Hematopoietic multipotent progenitor cell treated with erythropoietin and hydrocortisone succinate and interleukin-3 and kit ligand, for 4 days (in vitro differentiated cells): ENCODE results near the gene TMPRSS3.

ENCODE experiments used
- DNase-seq: peaks from one replicate; pipeline ENCODE4 v3.0.0-alpha.2; 2015

Gene TMPRSS3

GRCh38 chr21:42348762-42349161, 47.1 kb downstream of the TMPRSS3 start:
- DNase-seq, result no peak

- DNase-seq, result no peak
Measured at GRCh38 chr21:42347601-42348327, 48.1 kb downstream of the TMPRSS3 start.

DNA sequence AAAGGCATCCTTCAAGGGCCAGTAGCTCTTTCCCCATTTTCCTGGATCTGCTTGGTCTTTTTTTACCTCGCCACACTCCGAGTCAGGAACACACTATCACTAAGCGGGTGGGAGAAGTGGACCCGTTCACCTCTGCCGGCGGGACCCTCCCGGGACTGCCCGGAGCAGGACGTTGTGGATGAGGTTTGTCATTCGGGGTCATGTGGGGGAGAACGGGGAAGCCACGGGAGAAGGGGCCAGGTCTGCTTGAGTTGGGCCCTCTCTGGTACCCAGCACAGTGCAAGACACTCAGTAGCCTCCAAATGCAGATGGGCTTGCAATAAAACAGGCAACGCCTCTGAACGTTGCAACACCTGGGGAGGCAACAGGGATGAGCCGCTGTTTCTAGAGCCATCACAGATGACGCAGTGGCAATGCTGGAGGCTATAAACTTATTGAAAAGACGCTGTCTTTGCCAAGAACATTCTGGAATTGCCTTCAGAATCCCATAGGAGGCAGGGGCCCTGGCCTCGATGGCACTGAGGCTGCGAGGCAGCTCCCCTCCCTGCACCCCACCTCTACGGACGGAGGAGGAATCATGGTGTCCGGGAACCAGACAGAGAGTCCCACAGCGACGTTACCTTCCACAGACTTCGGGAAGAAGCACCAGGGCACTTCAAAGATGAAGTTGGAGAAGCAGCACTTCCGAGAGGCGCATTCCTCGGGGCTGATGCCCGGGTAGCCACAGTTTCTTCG, 48.8 kb downstream of the TMPRSS3 start:
- DNase-seq, result no peak

DNA sequence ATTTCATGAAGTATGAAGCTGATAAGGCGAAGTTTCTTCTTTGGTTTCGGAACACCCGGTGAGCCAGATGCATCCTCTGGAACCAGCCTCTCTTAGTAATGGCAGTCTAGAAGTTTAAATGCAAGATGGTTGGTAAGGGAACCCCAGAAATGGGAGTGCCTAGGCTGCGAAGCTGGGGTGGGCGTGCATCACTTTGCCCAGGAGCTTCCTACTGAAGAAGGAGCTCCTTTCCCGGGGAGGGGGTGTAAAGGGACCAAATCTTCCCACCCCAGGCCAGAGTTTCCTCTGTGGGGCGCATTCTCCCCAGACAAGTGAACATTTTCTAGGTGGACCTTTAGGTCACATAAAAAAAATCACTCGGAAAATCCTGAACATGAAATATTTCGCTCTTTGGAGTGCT, 49.4 kb downstream of the TMPRSS3 start:
- no peak for DNase-seq

DNA sequence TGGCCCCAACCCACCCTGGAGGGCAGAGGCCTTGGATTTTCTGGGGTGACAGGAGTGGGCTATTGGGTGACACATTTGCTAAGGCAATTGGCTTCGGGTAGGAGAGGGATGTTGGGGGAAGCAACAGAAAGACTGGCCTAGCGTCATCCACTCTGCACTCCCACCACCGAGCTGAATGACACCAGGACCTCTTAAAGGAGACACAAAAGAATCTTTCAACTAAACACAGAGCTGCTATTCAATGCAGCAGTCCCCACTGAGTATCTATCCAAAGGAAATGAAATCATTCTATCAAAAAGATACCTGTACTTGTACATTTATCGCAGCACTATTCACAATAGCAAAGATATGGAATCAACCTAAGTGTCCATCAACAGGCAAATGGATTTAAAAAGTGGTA, 51.2 kb downstream of the TMPRSS3 start:
- no peak for DNase-seq

DNA sequence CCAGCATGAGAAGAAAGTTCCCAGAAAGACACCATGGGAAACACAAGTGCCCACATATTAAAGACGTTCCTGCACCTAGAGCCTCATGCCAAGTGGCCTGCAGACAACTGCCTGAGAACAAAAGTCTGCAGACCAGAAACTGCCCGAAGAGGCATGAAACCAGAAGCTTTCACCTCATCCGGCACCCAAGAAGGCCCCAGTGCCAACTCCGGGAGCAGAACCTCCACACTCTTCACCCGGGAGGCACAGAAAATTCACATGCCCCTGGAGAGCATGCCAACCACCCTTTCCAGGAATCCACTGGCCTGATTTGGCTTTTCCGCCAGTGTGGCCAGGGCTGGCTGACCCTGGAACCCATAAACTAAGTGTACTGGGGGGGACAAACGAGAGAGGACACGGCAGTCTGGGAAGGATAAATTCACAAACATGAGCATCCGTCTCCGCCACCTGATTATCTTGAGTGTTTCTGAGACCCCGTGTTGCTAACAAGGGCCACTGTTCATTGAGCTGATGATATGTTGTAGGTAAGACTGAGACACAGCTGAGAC, 51.8 kb downstream of the TMPRSS3 start:
- no peak for DNase-seq

DNA sequence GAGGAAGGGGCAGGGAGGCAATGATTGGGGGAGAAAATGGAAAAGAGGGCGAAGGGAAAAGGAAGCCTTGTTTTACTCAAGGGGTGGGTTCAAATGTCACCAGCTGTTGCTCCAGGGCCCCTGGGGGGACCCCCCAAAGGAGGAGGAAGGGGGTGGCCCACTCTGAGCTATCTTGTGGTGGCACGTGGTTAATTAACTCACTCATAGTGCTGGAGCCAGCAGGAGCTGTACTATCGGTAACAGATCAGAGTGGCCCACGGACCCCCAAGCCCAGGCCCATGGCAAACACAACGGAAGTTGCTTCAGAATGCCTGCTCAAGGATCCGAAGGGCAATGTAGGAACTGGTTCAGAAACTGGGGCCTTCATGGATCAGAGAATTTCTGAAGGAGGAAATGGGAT, 52.3 kb downstream of the TMPRSS3 start:
- no peak for DNase-seq

DNA sequence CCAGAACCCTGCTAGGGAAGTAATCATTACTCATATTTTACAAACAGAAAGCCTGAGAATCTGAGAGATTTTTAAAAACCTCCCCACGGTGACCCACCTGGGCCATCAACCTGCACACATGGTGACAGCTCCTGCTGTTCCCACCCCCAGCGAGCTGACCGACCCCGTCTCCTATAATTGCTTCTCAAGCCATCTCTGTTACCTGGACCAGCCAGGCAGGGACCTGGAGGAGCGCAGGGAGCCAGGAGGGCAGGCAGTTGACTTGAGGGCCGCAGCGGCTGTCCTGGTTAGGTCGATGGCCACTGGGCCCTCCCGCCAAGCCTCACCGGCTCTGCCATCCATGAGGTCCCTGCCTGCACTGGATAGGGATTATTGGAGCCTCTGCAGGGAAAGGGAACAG, 52.8 kb downstream of the TMPRSS3 start:
- no peak for DNase-seq

- DNase-seq, result no peak
Measured at GRCh38 chr21:42341776-42342542, 53.9 kb downstream of the TMPRSS3 start.

- DNase-seq, result no peak
Measured at GRCh38 chr21:42340187-42341050, 55.4 kb downstream of the TMPRSS3 start.

GRCh38 chr21:42338729-42339715, 56.8 kb downstream of the TMPRSS3 start:
- DNase-seq, result no peak

GRCh38 chr21:42337830-42338728, 57.8 kb downstream of the TMPRSS3 start:
- DNase-seq, result peak; percentile 85

GRCh38 chr21:42337276-42337675, 58.6 kb downstream of the TMPRSS3 start:
- DNase-seq, result no peak

GRCh38 chr21:42336054-42336453, 59.8 kb downstream of the TMPRSS3 start:
- no peak for DNase-seq

DNA sequence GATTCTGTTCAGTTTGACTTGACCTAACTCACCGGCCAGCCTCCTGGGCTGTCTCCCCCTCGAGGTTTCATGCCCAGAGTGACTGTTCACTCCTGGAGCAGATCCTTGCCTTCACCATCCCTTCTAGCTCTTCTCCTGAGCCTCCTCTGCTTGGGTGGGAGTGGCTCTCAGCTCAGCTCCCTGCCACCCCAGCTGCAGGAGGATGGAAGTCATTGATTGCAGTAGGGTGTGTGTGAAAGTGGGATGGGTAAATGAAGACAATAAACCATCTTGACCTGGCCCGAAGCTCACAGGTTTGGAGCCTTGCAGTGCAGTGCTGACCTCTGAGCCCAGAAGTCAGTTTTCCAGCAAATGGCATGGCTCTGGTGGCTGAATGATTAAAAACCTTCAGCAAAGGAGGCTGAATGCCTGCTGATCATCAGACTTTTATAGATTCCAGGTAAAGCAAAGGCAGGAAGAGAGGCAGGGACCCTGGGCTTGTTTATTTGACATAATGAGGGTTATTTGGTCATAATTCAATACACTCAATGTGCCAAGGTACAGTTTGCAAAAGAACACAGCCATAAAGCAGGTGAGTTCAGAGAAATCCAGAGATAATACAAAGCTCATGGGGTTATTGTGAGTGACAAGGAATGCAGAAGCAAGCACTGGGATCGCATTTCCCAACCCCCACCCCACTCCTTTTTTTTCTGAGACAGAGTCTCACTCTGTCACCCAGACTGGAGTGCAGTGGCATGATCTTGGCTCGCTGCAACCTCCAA, 63.1 kb downstream of the TMPRSS3 start:
- DNase-seq, result no peak

GRCh38 chr21:42331660-42332059, 64.2 kb downstream of the TMPRSS3 start:
- no peak for DNase-seq

GRCh38 chr21:42330380-42331371, 65.2 kb downstream of the TMPRSS3 start:
- no peak for DNase-seq

DNA sequence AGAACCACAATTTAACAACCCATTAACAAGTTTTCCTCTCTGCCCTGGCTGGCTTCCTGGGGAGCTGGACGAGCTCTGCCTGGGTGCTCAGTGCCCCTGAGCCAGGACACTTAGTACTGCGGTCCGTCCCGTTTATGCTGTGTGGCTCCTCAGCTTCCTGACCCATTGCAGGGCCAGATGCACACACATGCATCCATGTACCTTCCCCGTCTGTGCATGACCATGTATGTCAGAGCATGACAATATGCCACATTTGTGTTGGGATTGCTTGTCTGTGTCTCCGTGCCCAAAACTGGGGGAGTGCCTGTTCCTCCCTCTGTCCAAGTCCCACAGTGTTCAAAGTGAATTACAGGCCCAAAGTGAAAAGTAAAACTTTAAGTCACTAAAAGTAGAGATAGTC, 71.0 kb downstream of the TMPRSS3 start:
- DNase-seq, result no peak
